GM19023 (cell line): ENCODE results near the gene COMMD2.

Source experiments
- ATAC-seq: cut with Tn5 transposase; IDR thresholded peaks from one replicate; pipeline ENCODE4 v1.9.1; 2021; ENCODE audit warnings: mild to moderate bottlenecking, moderate library complexity; ENCODE audit not compliant: unreplicated experiment

Gene COMMD2

GRCh38 chr3:149764302-149764701 lies 12.0 kb upstream of the COMMD2 start:
- no peak for ATAC-seq

- ATAC-seq: no peak
These were observed 11.4 kb upstream of the COMMD2 start for GRCh38 chr3:149763565-149764195.

- no peak for ATAC-seq
These were observed 1.4 kb upstream of the COMMD2 start for GRCh38 chr3:149753717-149754116.

- ATAC-seq: no peak
These were observed 473 bp upstream of the COMMD2 start for GRCh38 chr3:149752788-149753136.

- no peak for ATAC-seq
These were observed 738 bp downstream of the COMMD2 start for GRCh38 chr3:149751551-149751950.

- ATAC-seq: no peak
These were observed 7.7 kb downstream of the COMMD2 start for GRCh38 chr3:149744606-149745005.

GRCh38 chr3:149744151-149744550 lies 8.1 kb downstream of the COMMD2 start:
- no peak for ATAC-seq

- ATAC-seq: no peak
These were observed 12.9 kb downstream of the COMMD2 start for GRCh38 chr3:149739396-149739795.

- no peak for ATAC-seq
These were observed 13.4 kb downstream of the COMMD2 start for GRCh38 chr3:149738876-149739275.

- no peak for ATAC-seq
These were observed 15.4 kb downstream of the COMMD2 start for GRCh38 chr3:149736953-149737205.

- no peak for ATAC-seq
These were observed 15.9 kb downstream of the COMMD2 start for GRCh38 chr3:149736175-149736952.

- ATAC-seq: no peak
These were observed 20.1 kb downstream of the COMMD2 start for GRCh38 chr3:149732234-149732633.

GRCh38 chr3:149727656-149728055 lies 24.6 kb downstream of the COMMD2 start:
- no peak for ATAC-seq

GRCh38 chr3:149726716-149727407 lies 25.4 kb downstream of the COMMD2 start:
- peak; percentile 93 for ATAC-seq

- ATAC-seq: no peak
These were observed 28.5 kb downstream of the COMMD2 start for GRCh38 chr3:149723781-149724180.

GRCh38 chr3:149720918-149721317 lies 31.4 kb downstream of the COMMD2 start:
- ATAC-seq: no peak

- ATAC-seq: no peak
These were observed 34.8 kb downstream of the COMMD2 start for GRCh38 chr3:149717391-149718056.

- ATAC-seq: no peak
These were observed 35.3 kb downstream of the COMMD2 start for GRCh38 chr3:149716984-149717383.

- ATAC-seq: no peak
These were observed 37.0 kb downstream of the COMMD2 start for GRCh38 chr3:149715247-149715646.

GRCh38 chr3:149713730-149714654 lies 38.3 kb downstream of the COMMD2 start:
- ATAC-seq: no peak

GRCh38 chr3:149706905-149707304 lies 45.4 kb downstream of the COMMD2 start:
- ATAC-seq: no peak
